HT1080 (cell line): ENCODE measurements around the gene PCDHB11. TPM values are rescaled to one million over a fixed set of nuclear protein-coding genes. Genes with fewer than 3 reads are reported as not detected.
"Not testable (repeated sequence)": the region's sequence is repeated elsewhere in the genome, so short reads cannot be mapped to it uniquely, and the experiment has no call there.

Experiments used
- DNase-seq: peaks from one replicate; pipeline ENCODE4 v3.0.0-alpha.2; 2015; ENCODE audit warnings: low read depth
- total RNA-seq: library from RNA; depleted of rRNA; stranded (reverse); fragments of >200 nt; shearing (Covaris generic); gene quantifications from 2 replicates; pipeline ENCODE4 v1.2.3, GENCODE V29; 2014

PCDHB11 gene
- total RNA-seq, 1 experiment from 2014 or later, result not detected

DNA sequence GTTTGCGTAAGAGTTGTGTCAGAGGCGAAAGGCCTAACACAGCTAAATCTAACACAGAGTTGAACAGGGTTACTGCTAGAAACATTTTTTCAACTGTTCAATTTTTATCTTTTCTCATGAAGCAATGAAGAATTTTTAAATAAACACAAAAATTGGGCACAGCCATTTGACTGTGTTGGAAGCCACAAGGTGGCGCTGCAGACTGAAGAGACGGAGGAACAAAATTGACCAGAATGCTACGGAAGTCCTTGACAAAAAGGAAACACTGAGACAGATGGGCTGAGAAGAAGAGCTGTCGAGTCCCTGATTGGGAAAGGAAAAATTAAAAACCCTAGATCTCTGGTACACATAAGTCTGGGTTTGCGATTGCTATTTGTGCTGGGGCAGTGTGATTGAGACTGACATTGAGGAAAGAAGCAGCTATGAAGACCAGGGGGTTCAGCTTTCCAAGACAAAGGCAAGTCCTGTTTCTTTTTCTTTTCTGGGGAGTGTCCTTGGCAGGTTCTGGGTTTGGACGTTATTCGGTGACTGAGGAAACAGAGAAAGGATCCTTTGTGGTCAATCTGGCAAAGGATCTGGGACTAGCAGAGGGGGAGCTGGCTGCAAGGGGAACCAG is 12.4 kb upstream of the PCDHB11 start, which contains the start of gene PCDHB9:
Gene PCDHB9 (plus strand): TSS at position 265 of the 616 bp plus-strand sequence. CDS start 158 bp downstream, at position 423.
- DNase-seq, result no peak

DNA sequence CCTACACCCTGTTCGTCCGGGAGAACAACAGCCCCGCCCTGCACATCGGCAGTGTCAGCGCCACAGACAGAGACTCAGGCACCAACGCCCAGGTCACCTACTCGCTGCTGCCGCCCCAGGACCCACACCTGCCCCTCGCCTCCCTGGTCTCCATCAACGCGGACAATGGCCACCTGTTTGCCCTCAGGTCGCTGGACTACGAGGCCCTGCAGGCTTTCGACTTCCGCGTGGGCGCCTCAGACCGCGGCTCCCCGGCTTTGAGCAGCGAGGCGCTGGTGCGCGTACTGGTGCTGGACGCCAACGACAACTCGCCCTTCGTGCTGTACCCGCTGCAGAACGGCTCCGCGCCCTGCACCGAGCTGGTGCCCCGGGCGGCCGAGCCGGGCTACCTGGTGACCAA is 10.7 kb upstream of the PCDHB11 start:
- not testable (repeated sequence) for DNase-seq

DNA sequence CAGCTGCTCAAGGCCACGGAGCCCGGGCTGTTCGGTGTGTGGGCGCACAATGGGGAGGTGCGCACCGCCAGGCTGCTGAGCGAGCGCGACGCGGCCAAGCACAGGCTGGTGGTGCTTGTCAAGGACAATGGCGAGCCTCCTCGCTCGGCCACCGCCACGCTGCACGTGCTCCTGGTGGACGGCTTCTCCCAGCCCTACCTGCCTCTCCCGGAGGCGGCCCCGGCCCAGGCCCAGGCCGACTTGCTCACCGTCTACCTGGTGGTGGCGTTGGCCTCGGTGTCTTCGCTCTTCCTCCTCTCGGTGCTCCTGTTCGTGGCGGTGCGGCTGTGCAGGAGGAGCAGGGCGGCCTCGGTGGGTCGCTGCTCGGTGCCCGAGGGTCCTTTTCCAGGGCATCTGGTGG is 10.3 kb upstream of the PCDHB11 start:
- DNase-seq, result not testable (repeated sequence)

DNA sequence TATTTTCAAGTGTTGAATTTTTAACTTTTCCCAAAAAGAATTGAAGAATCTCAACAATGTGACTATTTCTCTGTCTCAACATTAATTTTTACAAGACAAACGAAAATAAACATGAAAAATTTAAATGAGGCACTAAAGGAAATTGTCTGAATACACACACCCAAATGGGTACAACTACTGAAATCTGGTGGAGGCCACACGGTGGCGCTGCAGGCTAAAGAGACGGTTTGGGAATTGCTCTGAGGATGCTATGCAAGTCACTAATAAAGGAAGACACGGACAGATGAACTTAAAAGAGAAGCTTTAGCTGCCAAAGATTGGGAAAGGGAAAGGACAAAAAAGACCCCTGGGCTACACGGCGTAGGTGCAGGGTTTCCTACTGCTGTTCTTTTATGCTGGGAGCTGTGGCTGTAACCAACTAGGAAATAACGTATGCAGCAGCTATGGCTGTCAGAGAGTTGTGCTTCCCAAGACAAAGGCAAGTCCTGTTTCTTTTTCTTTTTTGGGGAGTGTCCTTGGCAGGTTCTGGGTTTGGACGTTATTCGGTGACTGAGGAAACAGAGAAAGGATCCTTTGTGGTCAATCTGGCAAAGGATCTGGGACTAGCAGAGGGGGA is 7.2 kb upstream of the PCDHB11 start, which contains the start of gene PCDHB10:
Gene PCDHB10 (plus strand): TSS at position 244 of the 616 bp plus-strand sequence. CDS start 200 bp downstream, at position 444.
- peak; percentile 19 for DNase-seq

DNA sequence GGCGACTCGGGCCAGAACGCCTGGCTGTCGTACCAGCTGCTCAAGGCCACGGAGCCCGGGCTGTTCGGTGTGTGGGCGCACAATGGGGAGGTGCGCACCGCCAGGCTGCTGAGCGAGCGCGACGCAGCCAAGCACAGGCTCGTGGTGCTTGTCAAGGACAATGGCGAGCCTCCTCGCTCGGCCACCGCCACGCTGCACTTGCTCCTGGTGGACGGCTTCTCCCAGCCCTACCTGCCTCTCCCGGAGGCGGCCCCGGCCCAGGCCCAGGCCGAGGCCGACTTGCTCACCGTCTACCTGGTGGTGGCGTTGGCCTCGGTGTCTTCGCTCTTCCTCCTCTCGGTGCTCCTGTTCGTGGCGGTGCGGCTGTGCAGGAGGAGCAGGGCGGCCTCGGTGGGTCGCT is 5.1 kb upstream of the PCDHB11 start:
- DNase-seq, result not testable (repeated sequence)

DNA sequence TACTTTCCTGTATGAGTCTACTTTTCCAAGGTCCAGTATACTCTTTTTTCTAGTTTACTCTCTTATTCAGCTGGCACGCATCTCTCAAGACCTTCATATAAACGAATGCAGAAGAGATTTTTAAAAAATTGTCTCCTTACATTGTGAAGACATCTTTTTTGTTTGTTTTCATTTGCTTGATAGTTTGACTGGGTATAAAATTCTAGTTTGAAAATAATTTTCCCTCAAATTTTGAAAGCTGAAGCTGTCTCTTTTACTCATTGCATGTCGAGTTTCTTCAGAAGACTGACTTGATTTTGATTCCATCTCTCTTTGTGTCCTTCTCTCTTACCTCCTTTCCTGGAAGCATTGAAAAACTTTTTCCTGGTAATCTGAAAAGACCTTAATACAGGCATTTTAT is 3.1 kb upstream of the PCDHB11 start:
- no peak for DNase-seq

- not testable (repeated sequence) for DNase-seq
These were observed 1.7 kb downstream of the PCDHB11 start for GRCh38 chr5:141201126-141201525.

GRCh38 chr5:141201646-141202045 is 2.2 kb downstream of the PCDHB11 start:
- not testable (repeated sequence) for DNase-seq

DNA sequence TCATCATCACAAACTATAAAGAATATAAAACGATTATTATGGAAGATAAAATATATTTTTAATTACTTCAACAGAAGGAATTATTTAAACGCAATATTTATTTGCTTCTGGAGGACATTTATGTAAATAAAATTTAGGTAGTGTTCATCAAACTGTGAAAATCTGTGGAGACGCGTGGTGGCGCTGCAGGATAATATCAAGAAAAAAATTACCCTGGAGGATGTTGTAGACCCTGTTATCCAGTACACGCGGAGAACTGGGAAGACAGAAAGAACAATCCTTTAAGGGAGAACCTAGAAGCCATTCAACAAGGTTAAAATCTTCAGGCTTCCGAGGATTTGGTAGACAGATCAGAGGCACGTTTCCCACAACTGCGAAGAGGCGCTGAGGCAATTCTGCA is 9.1 kb downstream of the PCDHB11 start, which contains the start of gene PCDHB12:
Gene PCDHB12 (plus strand): TSS at position 242 of the 400 bp plus-strand sequence. CDS start 189 bp downstream, outside the sequence.
- no peak for DNase-seq

DNA sequence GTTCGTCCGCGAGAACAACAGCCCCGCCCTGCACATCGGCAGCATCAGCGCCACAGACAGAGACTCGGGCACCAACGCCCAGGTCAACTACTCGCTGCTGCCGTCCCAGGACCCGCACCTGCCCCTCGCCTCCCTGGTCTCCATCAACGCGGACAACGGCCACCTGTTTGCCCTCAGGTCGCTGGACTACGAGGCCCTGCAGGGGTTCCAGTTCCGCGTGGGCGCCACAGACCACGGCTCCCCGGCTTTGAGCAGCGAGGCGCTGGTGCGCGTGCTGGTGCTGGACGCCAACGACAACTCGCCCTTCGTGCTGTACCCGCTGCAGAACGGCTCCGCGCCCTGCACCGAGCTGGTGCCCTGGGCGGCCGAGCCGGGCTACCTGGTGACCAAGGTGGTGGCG is 10.9 kb downstream of the PCDHB11 start:
- DNase-seq, result not testable (repeated sequence)

- not testable (repeated sequence) for DNase-seq
These were observed 11.4 kb downstream of the PCDHB11 start for GRCh38 chr5:141210849-141211248.

DNA sequence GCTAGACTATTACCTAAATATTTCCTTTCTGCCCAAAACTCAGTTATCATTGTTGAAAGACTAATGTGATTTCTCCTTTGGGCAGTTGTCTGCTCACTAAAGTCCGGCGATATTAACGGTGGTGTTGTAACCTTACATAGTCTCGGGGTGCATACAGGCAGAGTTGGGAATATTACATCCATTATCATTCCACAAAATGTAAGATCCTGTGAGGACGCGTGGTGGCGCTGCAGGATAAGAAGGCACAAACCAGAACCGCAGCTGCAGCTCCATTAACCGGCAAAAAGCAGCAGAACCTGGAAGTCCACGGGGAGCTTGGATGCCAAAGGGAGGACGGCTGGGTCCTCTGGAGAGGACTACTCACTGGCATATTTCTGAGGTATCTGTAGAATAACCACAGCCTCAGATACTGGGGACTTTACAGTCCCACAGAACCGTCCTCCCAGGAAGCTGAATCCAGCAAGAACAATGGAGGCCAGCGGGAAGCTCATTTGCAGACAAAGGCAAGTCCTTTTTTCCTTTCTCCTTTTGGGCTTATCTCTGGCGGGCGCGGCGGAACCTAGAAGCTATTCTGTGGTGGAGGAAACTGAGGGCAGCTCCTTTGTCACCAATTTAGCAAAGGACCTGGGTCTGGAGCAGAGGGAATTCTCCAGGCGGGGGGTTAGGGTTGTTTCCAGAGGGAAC is 14.4 kb downstream of the PCDHB11 start, which contains the start of gene PCDHB13:
Gene PCDHB13 (plus strand): TSS at position 264 of the 684 bp plus-strand sequence. CDS start 205 bp downstream, at position 469.
- DNase-seq, result peak; percentile 11

DNA sequence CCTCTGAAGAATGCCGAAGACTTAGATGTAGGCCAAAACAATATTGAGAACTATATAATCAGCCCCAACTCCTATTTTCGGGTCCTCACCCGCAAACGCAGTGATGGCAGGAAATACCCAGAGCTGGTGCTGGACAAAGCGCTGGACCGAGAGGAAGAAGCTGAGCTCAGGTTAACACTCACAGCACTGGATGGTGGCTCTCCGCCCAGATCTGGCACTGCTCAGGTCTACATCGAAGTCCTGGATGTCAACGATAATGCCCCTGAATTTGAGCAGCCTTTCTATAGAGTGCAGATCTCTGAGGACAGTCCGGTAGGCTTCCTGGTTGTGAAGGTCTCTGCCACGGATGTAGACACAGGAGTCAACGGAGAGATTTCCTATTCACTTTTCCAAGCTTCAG is 15.2 kb downstream of the PCDHB11 start:
- not testable (repeated sequence) for DNase-seq

GRCh38 chr5:141215504-141215903 is 16.1 kb downstream of the PCDHB11 start:
- not testable (repeated sequence) for DNase-seq

DNA sequence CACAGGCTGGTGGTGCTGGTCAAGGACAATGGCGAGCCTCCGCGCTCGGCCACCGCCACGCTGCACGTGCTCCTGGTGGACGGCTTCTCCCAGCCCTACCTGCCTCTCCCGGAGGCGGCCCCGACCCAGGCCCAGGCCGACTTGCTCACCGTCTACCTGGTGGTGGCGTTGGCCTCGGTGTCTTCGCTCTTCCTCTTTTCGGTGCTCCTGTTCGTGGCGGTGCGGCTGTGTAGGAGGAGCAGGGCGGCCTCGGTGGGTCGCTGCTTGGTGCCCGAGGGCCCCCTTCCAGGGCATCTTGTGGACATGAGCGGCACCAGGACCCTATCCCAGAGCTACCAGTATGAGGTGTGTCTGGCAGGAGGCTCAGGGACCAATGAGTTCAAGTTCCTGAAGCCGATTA is 16.6 kb downstream of the PCDHB11 start:
- DNase-seq, result not testable (repeated sequence)

GRCh38 chr5:141223112-141223783 is 23.8 kb downstream of the PCDHB11 start, which contains the start of gene PCDHB14:
TSS of gene PCDHB14 (plus strand) at chr5:141223343. CDS start at chr5:141223506, 163 bp downstream.
- DNase-seq, result peak; percentile 5

DNA sequence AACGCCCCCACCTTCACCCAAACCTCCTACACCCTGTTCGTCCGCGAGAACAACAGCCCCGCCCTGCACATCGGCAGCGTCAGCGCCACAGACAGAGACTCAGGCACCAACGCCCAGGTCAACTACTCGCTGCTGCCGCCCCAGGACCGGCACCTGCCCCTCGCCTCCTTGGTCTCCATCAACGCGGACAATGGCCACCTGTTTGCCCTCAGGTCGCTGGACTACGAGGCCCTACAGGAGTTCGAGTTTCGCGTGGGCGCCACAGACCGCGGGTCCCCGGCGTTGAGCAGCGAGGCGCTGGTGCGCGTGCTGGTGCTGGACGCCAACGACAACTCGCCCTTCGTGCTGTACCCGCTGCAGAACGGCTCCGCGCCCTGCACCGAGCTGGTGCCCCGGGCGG is 25.4 kb downstream of the PCDHB11 start:
- not testable (repeated sequence) for DNase-seq

- DNase-seq, result not testable (repeated sequence)
These were observed 26.0 kb downstream of the PCDHB11 start for GRCh38 chr5:141225421-141225820.

DNA sequence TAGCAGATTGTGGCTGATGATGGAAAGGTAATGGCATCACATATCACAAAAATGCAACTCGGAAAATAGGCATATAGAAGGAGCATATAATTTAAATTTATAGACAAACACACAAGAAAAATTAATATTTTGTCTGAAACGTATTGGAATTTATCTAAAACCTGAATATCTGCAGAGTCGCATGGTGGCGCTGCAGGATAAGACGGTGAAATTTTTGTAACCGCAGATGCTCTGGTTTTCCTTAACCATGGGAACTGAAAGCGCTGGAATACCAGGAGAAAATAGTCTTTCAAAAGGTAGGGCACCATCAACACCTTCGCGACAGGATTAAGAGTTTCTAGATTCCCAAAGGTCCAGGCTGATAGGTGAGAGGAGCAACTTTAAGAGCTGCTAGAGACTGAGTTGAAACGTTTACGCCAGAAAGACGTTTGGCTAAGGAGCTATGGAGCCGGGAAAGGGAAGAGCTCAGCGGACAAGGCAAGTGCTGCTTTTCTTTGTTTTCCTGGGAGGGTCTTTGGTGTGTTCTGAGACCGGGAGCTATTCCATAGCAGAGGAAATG is 34.8 kb downstream of the PCDHB11 start:
- DNase-seq, result no peak

- DNase-seq, result not testable (repeated sequence)
These were observed 36.5 kb downstream of the PCDHB11 start for GRCh38 chr5:141235922-141236321.
